ENCODE results near the gene NR2C1.

DNA sequence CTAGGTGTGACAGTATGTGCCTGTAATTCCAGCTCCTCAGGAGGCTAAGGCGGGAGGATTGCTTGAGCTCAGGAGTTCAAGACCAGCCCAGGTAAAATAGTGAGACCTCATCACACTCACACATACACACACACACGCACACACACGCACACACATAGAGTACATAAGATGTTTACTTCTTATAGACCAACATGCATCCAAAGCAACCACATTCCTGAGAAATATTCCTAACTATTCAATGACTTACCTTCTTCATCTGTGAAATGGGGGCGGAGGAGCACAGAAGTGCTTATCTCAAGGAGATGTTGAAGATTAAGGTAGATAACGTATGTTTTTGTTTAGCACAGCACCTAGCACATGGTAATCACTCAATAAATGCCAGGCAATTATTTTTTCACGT, 76.4 kb downstream of the NR2C1 start:
- TF ChIP-seq ZNF747 (tag by site-specific recombination; IDR thresholded peaks at IDR 0.05): no peak
- no peak for TF ChIP-seq ZSCAN30 (tag by site-specific recombination; IDR thresholded peaks at IDR 0.05)
- TF ChIP-seq, protein P1, sequence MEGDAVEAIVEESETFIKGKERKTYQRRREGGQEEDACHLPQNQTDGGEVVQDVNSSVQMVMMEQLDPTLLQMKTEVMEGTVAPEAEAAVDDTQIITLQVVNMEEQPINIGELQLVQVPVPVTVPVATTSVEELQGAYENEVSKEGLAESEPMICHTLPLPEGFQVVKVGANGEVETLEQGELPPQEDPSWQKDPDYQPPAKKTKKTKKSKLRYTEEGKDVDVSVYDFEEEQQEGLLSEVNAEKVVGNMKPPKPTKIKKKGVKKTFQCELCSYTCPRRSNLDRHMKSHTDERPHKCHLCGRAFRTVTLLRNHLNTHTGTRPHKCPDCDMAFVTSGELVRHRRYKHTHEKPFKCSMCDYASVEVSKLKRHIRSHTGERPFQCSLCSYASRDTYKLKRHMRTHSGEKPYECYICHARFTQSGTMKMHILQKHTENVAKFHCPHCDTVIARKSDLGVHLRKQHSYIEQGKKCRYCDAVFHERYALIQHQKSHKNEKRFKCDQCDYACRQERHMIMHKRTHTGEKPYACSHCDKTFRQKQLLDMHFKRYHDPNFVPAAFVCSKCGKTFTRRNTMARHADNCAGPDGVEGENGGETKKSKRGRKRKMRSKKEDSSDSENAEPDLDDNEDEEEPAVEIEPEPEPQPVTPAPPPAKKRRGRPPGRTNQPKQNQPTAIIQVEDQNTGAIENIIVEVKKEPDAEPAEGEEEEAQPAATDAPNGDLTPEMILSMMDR (tag by site-specific recombination; IDR thresholded peaks at IDR 0.05): no peak

Data from HEK293 (cell line).